Measurements from ENCODE around the gene TBKBP1. TPM values are rescaled to one million over a fixed set of nuclear protein-coding genes. Genes with fewer than 3 reads are reported as not detected.

TBKBP1 gene, protein sequence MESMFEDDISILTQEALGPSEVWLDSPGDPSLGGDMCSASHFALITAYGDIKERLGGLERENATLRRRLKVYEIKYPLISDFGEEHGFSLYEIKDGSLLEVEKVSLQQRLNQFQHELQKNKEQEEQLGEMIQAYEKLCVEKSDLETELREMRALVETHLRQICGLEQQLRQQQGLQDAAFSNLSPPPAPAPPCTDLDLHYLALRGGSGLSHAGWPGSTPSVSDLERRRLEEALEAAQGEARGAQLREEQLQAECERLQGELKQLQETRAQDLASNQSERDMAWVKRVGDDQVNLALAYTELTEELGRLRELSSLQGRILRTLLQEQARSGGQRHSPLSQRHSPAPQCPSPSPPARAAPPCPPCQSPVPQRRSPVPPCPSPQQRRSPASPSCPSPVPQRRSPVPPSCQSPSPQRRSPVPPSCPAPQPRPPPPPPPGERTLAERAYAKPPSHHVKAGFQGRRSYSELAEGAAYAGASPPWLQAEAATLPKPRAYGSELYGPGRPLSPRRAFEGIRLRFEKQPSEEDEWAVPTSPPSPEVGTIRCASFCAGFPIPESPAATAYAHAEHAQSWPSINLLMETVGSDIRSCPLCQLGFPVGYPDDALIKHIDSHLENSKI
- 10 to 100 TPM; 20.0 to 22.5 (median 22.0) TPM for polyA plus RNA-seq (ENCODE audit: insufficient read length in 3 of 3)

DNA sequence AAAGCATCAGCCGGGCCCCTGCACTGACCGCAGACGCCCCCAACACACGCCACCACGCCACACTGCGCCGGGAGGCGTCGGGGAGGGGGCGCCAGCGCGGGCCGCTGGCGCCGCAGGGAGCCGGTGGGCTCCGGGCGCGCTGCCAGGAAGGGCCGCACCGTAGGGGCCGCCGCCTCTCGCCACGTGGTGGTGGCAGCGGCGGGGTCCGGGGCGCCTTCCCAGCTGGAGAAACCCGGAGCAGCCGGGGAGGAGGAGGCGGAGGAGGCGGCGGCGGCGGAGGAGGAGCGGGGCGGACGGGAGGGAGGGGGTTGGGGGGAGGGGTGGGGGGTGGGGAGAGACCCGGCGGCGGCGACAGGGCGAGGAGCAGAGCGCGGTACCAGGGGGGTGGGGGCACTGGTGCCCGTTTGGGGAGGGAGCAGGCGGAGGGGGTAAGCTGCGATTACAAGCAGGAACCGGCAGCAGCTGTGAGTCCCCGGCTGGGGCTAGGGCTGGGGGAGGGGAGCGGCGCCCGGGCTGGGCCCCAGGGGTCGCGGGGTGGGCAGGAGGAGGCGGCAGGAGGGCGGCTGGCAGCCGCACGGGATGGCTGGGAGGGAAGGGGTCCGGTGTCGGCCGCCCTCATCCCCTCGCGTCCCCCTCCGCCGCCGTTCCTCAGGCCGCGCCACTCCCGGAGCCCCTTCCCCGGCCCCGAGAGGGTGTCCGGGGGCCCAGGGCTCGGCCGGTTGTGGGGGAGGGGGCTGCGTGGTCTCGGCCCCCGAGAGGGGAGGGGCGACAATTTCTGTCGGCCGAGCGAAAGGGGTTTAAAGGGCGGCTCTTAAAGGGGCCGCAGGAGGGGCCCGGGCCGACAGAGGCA is at the start of gene TBKBP1:
TSS of gene TBKBP1 (plus strand) at position 431 of the 850 bp plus-strand sequence. CDS start 1,952 bp downstream, outside the sequence.
- DNase-seq (ENCODE audit: low read depth in 3 of 3, low spot score in 2 of 3) = peak in 1 of 3 donors; percentile 71

DNA sequence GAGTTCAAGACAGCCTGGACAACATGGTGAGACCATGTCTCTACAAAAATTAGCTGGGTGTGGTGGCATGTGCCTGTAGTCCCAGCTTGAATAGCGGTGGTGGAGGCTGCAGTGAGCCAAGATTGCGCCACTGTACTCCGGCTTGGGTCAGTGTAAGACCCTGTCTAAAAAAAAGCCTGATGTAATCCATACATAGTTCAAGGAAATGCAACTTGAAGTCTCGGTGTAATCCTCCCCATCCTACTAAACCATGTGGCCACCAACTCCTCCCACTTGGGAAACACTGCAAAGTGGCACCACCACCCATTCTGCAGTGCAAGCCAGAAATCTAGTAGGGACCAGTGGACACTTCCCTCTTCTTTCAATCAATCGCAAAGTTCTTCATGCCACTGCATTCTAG is 49.6 kb upstream of the TBKBP1 start:
- no peak for DNase-seq (ENCODE audit: low read depth in 3 of 3, low spot score in 2 of 3)

DNA sequence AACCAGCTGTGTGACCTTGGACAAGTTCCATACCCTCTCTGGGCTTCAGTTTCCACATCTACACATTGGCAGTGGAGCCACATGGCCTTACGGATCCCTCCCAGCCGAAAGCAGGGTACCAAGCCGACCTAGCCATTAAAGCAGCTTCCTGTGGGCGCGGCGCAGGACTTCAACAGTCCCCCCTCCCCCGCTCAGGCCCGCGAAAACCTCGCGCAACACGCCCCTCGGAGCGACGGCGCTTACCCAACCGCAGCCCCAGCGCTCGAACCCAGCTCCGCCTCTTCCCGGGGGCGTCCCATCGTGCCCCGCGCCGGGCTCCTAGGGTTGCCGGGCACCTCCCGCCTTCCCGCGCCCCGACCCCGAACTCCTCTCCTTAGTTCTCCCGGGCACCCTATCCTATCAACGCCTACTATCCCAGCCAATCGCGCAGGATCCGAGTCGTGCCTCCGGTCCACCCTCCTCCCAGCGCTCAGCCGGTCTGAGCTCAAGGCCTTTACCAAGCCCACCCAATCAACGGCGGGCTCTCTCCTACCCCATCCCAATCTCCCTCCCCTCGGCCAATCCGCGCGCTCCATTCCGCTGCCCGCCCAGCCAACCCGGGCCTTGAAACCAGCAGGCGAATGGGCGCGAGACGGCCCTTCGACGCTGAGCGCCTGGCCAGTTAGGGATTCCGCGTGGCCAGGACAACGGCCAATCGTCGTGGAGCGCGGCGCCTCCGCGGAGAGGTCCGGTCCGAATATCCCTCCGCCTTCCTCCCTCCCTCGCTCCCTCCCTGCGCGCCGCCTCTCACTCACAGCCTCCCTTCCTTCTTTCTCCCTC is 44.6 kb upstream of the TBKBP1 start, which contains the start of gene KPNB1:
TSS of gene KPNB1 (plus strand) at position 767 of the 819 bp plus-strand sequence. CDS start 326 bp downstream, outside the sequence.
- DNase-seq (ENCODE audit: low read depth in 3 of 3, low spot score in 2 of 3) = peak; percentile 95 to 99 (median 99)

DNA sequence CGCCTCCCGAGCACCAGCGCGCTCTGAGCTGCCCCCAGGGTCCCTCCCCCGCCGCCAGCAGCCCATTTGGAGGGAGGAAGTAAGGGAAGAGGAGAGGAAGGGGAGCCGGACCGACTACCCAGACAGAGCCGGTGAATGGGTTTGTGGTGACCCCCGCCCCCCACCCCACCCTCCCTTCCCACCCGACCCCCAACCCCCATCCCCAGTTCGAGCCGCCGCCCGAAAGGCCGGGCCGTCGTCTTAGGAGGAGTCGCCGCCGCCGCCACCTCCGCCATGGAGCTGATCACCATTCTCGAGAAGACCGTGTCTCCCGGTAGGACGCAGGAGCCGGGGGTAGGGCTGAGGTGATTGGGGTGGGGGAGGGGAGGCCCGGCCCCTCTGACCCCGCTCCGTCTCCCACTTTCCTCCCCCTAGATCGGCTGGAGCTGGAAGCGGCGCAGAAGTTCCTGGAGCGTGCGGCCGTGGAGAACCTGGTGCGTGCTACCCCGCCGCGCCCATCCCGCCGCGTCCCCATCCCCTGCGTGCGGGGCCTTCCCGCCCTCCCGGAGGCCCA is 43.9 kb upstream of the TBKBP1 start:
- peak in 2 of 3 donors; percentile 21 to 38 for DNase-seq (ENCODE audit: low read depth in 3 of 3, low spot score in 2 of 3)

DNA sequence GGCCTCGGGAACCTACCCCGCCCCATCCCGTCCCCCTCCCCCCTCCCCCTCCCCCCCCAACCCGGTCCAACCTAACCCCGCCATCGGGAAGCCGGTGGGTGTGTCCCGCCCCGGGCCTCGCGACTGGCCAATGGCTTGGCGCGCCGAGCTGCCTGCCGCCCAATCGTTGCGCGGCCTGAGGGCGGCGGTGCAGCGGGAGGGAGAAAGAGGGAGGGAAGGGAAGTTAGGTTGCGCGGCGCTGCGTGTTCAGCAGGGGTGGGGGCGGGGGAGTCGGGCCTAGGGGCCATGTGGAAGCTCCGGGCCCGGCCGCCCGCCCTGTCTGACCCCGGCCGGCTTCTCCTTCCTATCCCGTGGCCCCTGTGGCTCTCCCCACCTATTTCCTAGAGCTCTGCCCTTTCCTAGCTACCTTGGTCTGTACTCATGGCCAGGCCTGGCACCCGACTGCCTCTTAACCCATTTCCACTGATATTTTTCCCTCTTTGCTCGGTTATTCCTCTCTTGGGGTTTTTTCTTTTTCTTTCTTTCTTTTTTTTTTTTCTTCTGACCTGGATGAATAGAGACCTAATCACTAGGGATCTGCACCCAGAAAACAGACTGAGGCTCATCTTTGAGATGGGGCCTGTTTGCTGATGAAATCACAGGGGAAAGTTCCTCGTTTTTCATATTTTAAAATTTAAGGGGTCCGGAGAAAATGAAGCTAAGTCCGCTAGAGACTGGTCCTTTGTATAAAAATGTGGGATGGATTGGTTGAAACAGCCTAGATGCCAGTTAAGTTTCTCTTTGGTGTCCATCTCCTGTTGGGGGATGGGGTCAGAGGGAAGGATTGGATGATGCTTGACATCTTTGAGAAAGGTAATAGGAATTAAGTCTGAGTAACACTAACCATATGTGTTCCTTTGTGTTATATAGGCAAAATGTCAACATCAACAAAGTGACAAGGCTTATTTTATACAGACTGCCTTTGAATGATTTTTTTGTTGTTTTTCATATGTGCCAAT is 43.1 kb upstream of the TBKBP1 start:
- peak; percentile 36 to 84 (median 80) for DNase-seq (ENCODE audit: low read depth in 3 of 3, low spot score in 2 of 3)

DNA sequence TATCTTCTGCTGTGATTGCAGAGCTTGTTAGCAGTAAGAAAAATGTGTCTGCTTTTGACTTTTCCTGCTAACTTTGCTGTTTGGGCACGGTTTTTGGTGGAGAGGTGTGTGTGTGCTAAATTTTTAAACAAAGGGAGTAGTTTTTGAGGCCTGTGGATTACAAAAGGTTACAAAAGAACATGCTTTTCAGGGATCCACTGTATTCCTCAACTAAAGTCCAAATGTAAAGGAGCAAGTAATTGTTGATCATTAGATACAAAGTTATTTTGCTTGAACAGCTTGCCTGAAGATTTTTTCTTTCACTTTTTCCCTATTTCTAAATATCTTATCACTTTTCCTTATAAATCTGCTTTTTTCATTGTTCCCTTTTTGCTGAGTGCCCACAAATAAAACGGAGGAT is 42.3 kb upstream of the TBKBP1 start:
- DNase-seq (ENCODE audit: low read depth in 3 of 3, low spot score in 2 of 3) = no peak

DNA sequence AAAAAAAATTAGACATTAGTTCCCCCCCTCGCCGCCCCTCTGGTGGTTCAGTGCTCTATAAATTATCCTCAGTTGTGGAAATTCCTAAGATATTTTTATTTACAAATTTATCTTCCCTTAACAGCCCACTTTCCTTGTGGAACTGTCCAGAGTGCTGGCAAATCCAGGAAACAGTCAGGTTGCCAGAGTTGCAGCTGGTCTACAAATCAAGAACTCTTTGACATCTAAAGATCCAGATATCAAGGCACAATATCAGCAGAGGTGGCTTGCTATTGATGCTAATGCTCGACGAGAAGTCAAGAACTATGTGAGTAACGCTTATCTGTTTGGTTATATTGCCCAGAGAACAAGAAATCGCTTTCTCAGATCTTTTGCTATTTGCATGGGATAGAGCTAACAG is 41.4 kb upstream of the TBKBP1 start:
- DNase-seq (ENCODE audit: low read depth in 3 of 3, low spot score in 2 of 3) = no peak

DNA sequence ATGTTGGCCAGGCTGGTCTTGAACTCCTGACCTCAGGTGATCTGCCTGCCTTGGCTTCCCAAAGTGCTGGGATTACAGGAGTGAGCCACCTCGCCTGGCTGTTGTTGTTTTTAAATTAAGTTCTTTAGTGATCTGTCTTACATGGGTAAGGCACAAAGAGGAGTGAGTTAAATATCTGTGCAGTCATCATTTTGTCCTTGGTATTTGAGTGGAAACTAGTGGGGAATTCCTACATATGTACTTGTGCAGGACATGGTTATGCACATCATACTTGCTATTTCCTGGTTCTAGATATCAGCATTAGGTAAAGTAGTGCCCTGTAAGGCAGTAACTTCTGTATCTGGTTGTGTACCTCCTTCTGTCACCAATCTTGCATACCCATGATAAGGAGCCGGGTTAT is 40.5 kb upstream of the TBKBP1 start:
- no peak for DNase-seq (ENCODE audit: low read depth in 3 of 3, low spot score in 2 of 3)

DNA sequence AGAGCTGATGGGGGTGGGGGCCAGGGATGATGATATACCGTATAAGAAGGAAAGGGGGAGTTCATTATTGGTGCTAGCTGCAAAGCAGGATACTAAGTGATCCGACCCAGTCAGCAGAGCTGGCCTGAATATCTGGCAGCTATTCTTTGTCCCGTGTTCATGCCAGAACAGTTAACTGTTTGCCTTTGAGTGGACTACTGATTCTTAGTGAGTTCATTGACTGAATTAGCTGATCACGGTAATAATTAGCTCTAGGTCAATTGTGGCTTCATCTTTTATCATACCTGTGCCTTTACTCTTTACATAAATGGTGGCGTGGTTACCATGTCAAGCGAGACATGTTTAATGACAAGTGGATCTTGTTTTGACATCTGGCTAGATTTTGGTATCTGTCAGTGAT is 39.0 kb upstream of the TBKBP1 start:
- no peak for DNase-seq (ENCODE audit: low read depth in 3 of 3, low spot score in 2 of 3)

DNA sequence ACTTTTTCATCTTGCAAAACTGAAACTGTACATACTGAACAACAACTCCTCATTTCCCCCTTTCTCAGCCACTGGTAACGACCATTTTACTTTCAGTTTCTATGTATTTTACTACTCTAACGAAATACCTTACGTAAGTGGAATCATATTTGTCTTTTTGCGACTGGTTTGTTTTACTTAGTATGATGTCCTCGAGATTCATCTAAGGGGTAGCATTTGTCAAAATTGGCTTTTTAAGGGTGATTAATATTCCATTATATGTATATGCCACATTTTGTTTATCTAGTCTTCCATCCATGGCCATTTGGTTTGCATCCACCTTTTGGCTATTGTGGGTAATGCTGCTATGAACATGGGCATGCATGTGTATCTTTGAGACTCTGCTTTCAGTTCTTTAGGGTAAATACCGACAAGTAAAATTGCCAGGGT is 33.9 kb upstream of the TBKBP1 start:
- DNase-seq (ENCODE audit: low read depth in 3 of 3, low spot score in 2 of 3) = no peak

DNA sequence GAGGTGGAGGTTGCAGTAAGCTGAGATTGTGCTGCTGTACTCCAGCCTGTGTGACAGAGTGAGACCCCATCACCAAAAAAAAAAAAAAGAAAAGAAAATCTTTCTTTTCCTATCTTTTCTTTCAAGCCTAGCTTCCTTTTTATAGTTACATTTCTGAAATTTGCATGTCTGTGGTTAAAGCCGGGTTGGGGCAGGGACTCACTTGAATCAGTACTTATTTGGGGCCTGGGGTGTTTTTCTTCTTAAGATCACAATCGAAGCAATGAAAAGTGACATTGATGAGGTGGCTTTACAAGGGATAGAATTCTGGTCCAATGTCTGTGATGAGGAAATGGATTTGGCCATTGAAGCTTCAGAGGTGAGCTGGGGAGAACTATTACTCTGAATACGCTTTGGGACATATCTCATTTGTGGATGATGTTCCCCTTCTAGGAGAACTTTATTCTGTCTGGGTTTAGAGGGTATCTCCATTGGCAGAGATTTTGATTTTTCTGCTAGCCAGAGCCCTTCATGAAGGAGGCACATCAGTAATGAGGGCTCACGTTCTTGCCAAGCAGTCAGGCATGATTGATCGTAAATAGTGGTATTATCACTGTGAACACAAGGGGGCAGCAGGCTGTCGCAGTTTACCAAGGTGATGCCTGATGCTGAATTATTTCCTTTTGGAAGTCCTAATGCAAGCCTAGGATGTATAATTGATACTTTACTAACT is 29.9 kb upstream of the TBKBP1 start:
- DNase-seq (ENCODE audit: low read depth in 3 of 3, low spot score in 2 of 3) = peak; percentile 31 to 52 (median 41)

DNA sequence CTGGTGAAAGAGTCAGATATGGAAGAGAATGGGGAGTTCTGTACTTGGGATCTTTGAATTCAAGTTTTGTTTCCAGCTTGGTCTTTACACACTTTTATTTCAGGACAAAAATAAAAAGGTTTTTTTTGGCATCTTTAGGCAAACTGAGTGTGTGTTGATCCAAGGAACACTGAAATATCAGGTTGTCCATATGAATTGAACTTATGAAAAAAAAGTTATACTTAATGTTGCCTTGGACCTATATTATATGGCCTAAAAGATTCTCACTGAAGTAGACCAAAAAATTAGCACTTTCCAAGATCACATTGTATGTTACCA is 29.4 kb upstream of the TBKBP1 start:
- no peak for DNase-seq (ENCODE audit: low read depth in 3 of 3, low spot score in 2 of 3)

DNA sequence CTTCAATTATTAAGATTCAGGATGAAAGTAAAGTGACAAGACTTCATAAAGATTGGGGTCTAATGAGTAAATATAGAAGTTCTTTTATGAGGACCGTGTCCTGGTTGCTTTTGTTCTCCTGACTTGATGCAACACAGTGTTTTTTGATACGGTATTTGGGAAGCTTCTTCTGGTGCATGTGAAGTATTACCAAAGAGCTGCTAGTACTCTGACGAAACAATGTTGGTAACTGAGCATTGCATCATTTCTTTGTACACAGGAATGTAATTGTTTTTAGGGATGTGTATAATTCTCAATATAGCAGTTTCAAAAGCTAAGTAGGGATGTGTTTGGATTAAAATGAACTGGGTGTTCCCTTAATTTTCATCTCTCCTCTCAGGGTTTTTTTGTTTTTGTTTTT is 28.3 kb upstream of the TBKBP1 start:
- no peak for DNase-seq (ENCODE audit: low read depth in 3 of 3, low spot score in 2 of 3)

DNA sequence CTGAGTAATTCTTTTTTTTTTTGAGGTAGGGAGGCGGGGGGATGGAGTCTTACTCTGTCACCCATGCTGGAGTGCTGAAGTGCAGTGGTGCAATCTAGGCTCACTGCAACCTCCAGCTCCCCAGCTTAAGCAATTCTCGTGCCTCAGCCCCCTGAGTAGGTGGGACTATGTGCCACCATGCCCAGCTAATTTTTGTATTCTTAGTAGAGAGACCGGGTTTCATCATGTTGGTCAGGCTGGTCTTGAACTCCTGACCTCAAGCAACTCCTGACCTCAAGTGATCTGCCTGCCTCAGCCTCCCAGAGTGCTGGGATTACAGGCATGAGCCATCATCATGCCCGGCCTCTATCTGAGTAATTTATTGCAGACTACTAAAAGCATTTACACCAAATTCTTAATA is 24.9 kb upstream of the TBKBP1 start:
- DNase-seq (ENCODE audit: low read depth in 3 of 3, low spot score in 2 of 3) = no peak

DNA sequence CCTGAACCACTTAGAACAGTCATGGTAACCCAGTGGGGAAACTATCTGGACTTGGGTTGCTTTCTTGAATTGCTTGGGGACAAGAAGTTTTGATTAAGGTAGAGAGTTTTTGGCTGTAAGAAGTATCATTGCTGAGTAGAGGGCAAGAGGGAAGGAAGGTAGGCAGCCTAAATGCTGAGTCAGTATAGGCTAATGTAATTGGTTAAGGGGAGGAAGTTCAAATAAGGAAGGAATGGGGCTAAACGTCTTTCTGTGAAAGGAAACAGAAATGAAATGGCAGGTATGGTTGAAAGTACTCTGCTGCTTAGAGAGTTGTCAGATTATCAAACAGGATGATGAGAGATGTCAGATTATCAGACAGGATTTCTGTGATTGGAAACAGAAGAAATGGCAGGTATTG is 23.9 kb upstream of the TBKBP1 start:
- no peak for DNase-seq (ENCODE audit: low read depth in 3 of 3, low spot score in 2 of 3)

DNA sequence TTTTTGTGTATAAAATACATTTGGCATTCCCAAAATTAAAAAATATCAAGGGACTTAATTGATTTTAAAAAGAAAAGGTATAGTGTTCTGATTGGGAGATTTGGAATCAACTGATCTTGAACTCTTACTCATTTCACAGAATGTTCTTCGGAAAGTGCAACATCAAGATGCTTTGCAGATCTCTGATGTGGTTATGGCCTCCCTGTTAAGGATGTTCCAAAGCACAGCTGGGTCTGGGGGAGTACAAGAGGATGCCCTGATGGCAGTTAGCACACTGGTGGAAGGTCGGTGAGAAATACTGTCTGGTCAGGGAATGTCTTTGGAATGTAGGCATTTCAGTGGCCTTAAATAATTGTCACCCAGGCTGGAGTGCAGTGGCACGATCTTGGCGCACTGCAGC is 19.5 kb upstream of the TBKBP1 start:
- no peak for DNase-seq (ENCODE audit: low read depth in 3 of 3, low spot score in 2 of 3)

DNA sequence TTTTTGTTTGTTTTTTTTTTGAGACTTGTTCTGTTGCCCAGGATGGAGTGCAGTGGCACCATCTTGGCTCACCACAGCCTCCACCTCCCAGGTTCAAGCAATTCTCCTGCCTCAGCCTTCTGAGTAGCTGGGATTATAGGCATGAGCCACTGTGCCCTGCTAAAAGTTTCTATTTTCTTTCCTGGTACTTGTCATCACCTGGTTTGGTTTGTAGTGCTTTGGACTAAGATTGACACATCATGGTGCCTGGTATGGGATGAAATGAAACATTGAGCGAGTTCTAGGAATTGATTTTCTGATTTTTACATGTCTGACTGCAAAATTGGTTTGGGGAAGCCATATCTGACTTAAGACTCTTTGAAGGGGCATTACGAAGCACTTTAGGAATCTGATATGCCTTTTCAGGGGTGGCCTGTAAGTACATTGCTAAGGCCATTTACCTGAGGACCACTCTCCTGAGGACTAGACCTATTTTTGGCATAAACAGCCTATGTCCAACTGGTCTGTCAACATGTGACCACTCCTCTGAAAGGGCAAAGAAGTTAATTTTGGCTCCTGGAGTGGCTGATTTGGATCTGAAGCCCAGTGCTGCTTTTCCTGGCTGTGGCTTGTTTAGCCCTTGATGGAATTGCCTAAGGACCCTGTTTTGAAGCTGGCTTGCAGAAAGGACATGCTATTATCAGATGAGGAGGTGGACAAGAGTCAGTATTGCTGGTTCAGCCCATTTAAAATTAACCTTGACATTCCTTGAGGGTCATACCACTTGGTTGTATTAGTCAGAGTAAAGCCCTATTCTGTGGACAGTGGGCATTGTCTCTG is 18.4 kb upstream of the TBKBP1 start:
- no peak for DNase-seq (ENCODE audit: low read depth in 3 of 3, low spot score in 2 of 3)

DNA sequence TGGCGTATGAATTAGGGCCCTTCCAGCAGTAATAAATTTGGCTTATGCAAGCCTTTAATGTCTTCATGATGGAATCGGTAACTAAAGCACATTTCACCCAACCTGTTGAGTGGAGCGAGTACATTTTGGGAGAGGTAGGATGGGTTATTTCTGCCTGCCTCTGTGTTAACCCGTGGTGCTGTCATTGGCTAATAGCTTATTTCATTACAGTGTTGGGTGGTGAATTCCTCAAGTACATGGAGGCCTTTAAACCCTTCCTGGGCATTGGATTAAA is 17.8 kb upstream of the TBKBP1 start:
- no peak for DNase-seq (ENCODE audit: low read depth in 3 of 3, low spot score in 2 of 3)
